HEK293 (cell line): Measurements from ENCODE around the gene EVI5.

ENCODE experiments used
- CTCF ChIA-PET: fragments of 350-600 bp; formaldehyde crosslinking; extraction: SDS; loops from one replicate; lab custom pipeline; 2021; ENCODE audit warnings: antibody characterized with exemption; lab: Yijun Ruan, JAX
- POLR2A ChIA-PET: fragments of 300-600 bp; formaldehyde crosslinking; extraction: SDS; loops from one replicate; lab custom pipeline; 2020; ENCODE audit warnings: antibody characterized with exemption, inconsistent platforms; lab: Yijun Ruan, JAX
- H3K27ac ChIP-seq: fragments of 200-500 bp; sonication (Bioruptor generic); 2 replicates; pipeline ENCODE4 v1.5.1; 2014; ENCODE audit warnings: low read depth, low read length, control low read depth, inconsistent platforms; ENCODE audit errors: extremely low read depth
- H3K36me3 ChIP-seq, 2 experiments: fragments of 200-500 bp in 1 of 2; sonication (Bioruptor generic) in 1 of 2; 1 replicate in 1 of 2; 2 replicates in 1 of 2; pipeline ENCODE4 v1.5.1; 2014 to 2017; ENCODE audit warnings: inconsistent platforms in 2 of 2, low read length in 2 of 2; ENCODE audit not compliant: control insufficient read depth in 2 of 2, insufficient read depth in 1 of 2
- H3K4me1 ChIP-seq: fragments of 200-500 bp; sonication (Bioruptor generic); 2 replicates; pipeline ENCODE4 v1.5.1; 2014; ENCODE audit warnings: mild to moderate bottlenecking, low read length, inconsistent platforms; ENCODE audit not compliant: control insufficient read depth, insufficient read depth
- H3K4me3 ChIP-seq: 2 replicates; pipeline ENCODE4 v1.5.1; 2011; ENCODE audit warnings: low read depth, mild to moderate bottlenecking, control low read depth, low read length, moderate library complexity
- H3K9me3 ChIP-seq: fragments of 200-500 bp; sonication (Bioruptor generic); 2 replicates; pipeline ENCODE4 v1.5.1; 2014; ENCODE audit warnings: low read depth, low read length, inconsistent platforms; ENCODE audit not compliant: control insufficient read depth, insufficient read depth
- HOXD13 ChIP-seq: sonication (generic); formaldehyde crosslinking; IDR thresholded peaks from 2 replicates; pipeline ENCODE4 v1.8.0; 2022; ENCODE audit warnings: missing genetic modification reagents, borderline replicate concordance
- IKZF3 ChIP-seq: fragments of 450-650 bp; IDR thresholded peaks from 2 replicates; pipeline ENCODE4 v1.5.0; 2018; ENCODE audit warnings: missing biosample characterization, mild to moderate bottlenecking, missing genetic modification characterization, moderate library complexity
- KLF16 ChIP-seq: fragments of 450-650 bp; formaldehyde crosslinking; IDR thresholded peaks from 2 replicates; pipeline ENCODE4 v1.5.1; 2017; ENCODE audit warnings: missing biosample characterization, missing genetic modification characterization
- OSR2 ChIP-seq: fragments of 450-650 bp; formaldehyde crosslinking; IDR thresholded peaks from 2 replicates; pipeline ENCODE4 v1.5.1; 2016; ENCODE audit warnings: missing biosample characterization, missing genetic modification characterization
- PRDM6 ChIP-seq: fragments of 450-650 bp; formaldehyde crosslinking; IDR thresholded peaks from 2 replicates; pipeline ENCODE4 v1.5.1; 2017; ENCODE audit warnings: missing biosample characterization, missing genetic modification characterization
- SP3 ChIP-seq: fragments of 450-650 bp; formaldehyde crosslinking; IDR thresholded peaks from 2 replicates; pipeline ENCODE4 v1.5.1; 2016; ENCODE audit warnings: missing biosample characterization, missing genetic modification characterization
- ZBTB10 ChIP-seq: fragments of 450-650 bp; formaldehyde crosslinking; IDR thresholded peaks from 2 replicates; pipeline ENCODE4 v1.5.1; 2016; ENCODE audit warnings: missing biosample characterization, missing genetic modification characterization
- ZFP41 ChIP-seq: fragments of 450-650 bp; formaldehyde crosslinking; IDR thresholded peaks from 2 replicates; pipeline ENCODE4 v1.5.1; 2016; ENCODE audit warnings: missing biosample characterization, missing genetic modification characterization, borderline replicate concordance
- ZNF112 ChIP-seq: fragments of 450-650 bp; formaldehyde crosslinking; IDR thresholded peaks from 2 replicates; pipeline ENCODE4 v1.5.0; 2017; ENCODE audit warnings: missing biosample characterization, missing genetic modification characterization
- ZNF146 ChIP-seq: fragments of 450-650 bp; formaldehyde crosslinking; IDR thresholded peaks from 2 replicates; pipeline ENCODE4 v1.5.1; 2016; ENCODE audit warnings: missing biosample characterization, missing genetic modification characterization
- ZNF155 ChIP-seq: fragments of 450-650 bp; formaldehyde crosslinking; IDR thresholded peaks from 2 replicates; pipeline ENCODE4 v1.5.1; 2016; ENCODE audit warnings: missing biosample characterization, missing genetic modification characterization
- ZNF157 ChIP-seq: fragments of 450-650 bp; formaldehyde crosslinking; IDR thresholded peaks from 2 replicates; pipeline ENCODE4 v1.5.1; 2016; ENCODE audit warnings: missing biosample characterization, missing genetic modification characterization
- ZNF18 ChIP-seq: fragments of 450-650 bp; formaldehyde crosslinking; IDR thresholded peaks from 2 replicates; pipeline ENCODE4 v1.5.1; 2016; ENCODE audit warnings: missing biosample characterization, missing genetic modification characterization
- ZNF416 ChIP-seq: fragments of 450-650 bp; formaldehyde crosslinking; IDR thresholded peaks from 2 replicates; pipeline ENCODE4 v1.5.1; 2016; ENCODE audit warnings: missing biosample characterization, missing genetic modification characterization
- ZNF510 ChIP-seq: fragments of 450-650 bp; formaldehyde crosslinking; IDR thresholded peaks from 2 replicates; pipeline ENCODE4 v1.5.1; 2018; ENCODE audit warnings: mild to moderate bottlenecking, missing genetic modification characterization, missing biosample characterization; ENCODE audit not compliant: insufficient replicate concordance
- ZNF514 ChIP-seq: fragments of 450-650 bp; formaldehyde crosslinking; IDR thresholded peaks from 2 replicates; pipeline ENCODE4 v1.5.1; 2016; ENCODE audit warnings: missing biosample characterization, missing genetic modification characterization
- ZNF549 ChIP-seq: fragments of 450-650 bp; IDR thresholded peaks from 2 replicates; pipeline ENCODE4 v1.5.1; 2018; ENCODE audit warnings: missing biosample characterization, missing genetic modification characterization, mild to moderate bottlenecking, inconsistent platforms, moderate library complexity
- ZNF768 ChIP-seq: fragments of 450-650 bp; formaldehyde crosslinking; IDR thresholded peaks from 2 replicates; pipeline ENCODE4 v1.5.1; 2018; ENCODE audit warnings: missing biosample characterization, mild to moderate bottlenecking, missing genetic modification characterization
- ZSCAN5A ChIP-seq: fragments of 450-650 bp; formaldehyde crosslinking; IDR thresholded peaks from 2 replicates; pipeline ENCODE4 v1.5.1; 2016; ENCODE audit warnings: missing biosample characterization, missing genetic modification characterization

The EVI5 gene

GRCh38 chr1:92768915-92769314 lies 16.0 kb downstream of the EVI5 start (continued):
- TF ChIP-seq ZNF146 (tag by site-specific recombination) (no peak), ZSCAN5A (tag by site-specific recombination) (no peak), ZNF18 (tag by site-specific recombination) (no peak), ZNF112 (tag by site-specific recombination) (no peak), ZFP41 (tag by site-specific recombination) (no peak), KLF16 (no peak)

GRCh38 chr1:92768296-92768695 lies 16.6 kb downstream of the EVI5 start:
- ChIA-PET CTCF (interaction anchor here (0.7 to 2.5 kb wide), 2 partner anchors 50 to 222 kb away, joined by 3 to 8 read pairs; no protein-coding TSS in a partner anchor), POLR2A (interaction anchor here (0.7 kb wide), 1 partner anchor 32 kb away, joined by 3 read pairs; no protein-coding TSS in a partner anchor)
- H3K36me3 ChIP-seq = no peaks in the 10 kb centered on the region; a peak in 1 of 3 replicates
- H3K4me3 ChIP-seq = no peak overlapping the region
- H3K9me3 ChIP-seq = no peaks in the 10 kb centered on the region
- H3K4me1 ChIP-seq = no peaks in the 10 kb centered on the region
- no peak overlapping the region for H3K27ac ChIP-seq
- TF ChIP-seq ZNF416 (no peak), HOXD13 (CRISPR knock-in tag) (no peak), ZBTB10 (tag by site-specific recombination) (no peak), ZNF510 (tag by site-specific recombination) (no peak)

GRCh38 chr1:92764116-92764515 lies 20.8 kb downstream of the EVI5 start:
- ChIA-PET POLR2A (interaction anchor here (0.6 to 2.0 kb wide), 2 partner anchors 14 to 21 kb away, joined by 6 to 7 read pairs; partner anchors contain the start of gene EVI5), CTCF (interaction anchor here (1.1 to 1.6 kb wide), 2 partner anchors 15 to 55 kb away, joined by 3 to 8 read pairs; no protein-coding TSS in a partner anchor)
- H3K4me3 ChIP-seq = no peak overlapping the region
- H3K27ac ChIP-seq = no peak overlapping the region
- no peaks in the 10 kb centered on the region; a peak in 1 of 3 replicates for H3K36me3 ChIP-seq
- no peaks in the 10 kb centered on the region for H3K9me3 ChIP-seq
- 0 out of 2 replicates have a peak, but pooled peaks cover 3% of the 10 kb centered on the region for H3K4me1 ChIP-seq
- no peak for TF ChIP-seq ZNF157 (tag by site-specific recombination)

- peak; percentile 70 for TF ChIP-seq PRDM6 (tag by site-specific recombination)
- TF ChIP-seq ZNF155 (tag by site-specific recombination) = no peak
- TF ChIP-seq ZNF768 = no peak
- no peak for TF ChIP-seq ZNF18 (tag by site-specific recombination)
- TF ChIP-seq SP3 = no peak
- no peak for TF ChIP-seq ZNF514 (tag by site-specific recombination)
- no peak for TF ChIP-seq ZNF549 (tag by site-specific recombination)
- 0 out of 2 replicates have a peak, but pooled peaks have one; percentile 9 for TF ChIP-seq OSR2 (tag by site-specific recombination)
- TF ChIP-seq IKZF3 = no peak
- no peak overlapping the region for H3K4me3 ChIP-seq
- ChIA-PET CTCF (interaction anchor here (0.6 to 1.7 kb wide), 5 partner anchors 12 to 766 kb away, joined by 3 to 10 read pairs (median 3); partner anchors contain the start of gene RPL5), POLR2A (interaction anchor here (0.7 kb wide), 1 partner anchor 70 kb away, joined by 3 read pairs; the partner anchor contains the start of gene RPL5)
- no peaks in the 10 kb centered on the region for H3K9me3 ChIP-seq
- H3K36me3 ChIP-seq = no peaks in the 10 kb centered on the region
- H3K27ac ChIP-seq = no peak overlapping the region
- 0 out of 2 replicates have a peak, but pooled peaks cover 3% of the 10 kb centered on the region for H3K4me1 ChIP-seq
These were observed 22.6 kb downstream of the EVI5 start for GRCh38 chr1:92762355-92762754.
